GM18861 (cell line): Measurements from ENCODE around the gene OR52K1.
"Not testable (repeated sequence)": the region's sequence is repeated elsewhere in the genome, so short reads cannot be mapped to it uniquely, and the experiment has no call there.

Source experiments
- ATAC-seq: cut with Tn5 transposase; IDR thresholded peaks from one replicate; pipeline ENCODE4 v1.9.1; 2021; ENCODE audit not compliant: unreplicated experiment

The OR52K1 gene

DNA sequence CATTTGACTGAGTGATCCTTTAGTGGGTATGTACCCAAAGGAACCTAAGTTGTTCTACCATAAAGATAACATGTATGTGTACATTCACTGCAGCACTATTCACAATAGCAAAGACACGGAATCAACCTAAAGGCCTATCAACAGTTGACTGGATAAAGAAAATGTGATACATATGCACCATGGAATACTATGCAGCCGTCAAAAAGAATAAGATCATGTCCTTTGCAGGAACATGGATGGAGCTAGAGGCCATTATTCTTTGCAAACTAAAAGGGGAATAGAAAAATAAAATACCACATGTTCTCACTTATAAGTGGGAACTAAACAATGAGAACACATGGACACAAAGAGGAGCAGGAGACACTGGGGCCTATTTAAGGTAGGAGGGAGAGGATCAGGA is 9.0 kb downstream of the OR52K1 start:
- ATAC-seq: not testable (repeated sequence)

DNA sequence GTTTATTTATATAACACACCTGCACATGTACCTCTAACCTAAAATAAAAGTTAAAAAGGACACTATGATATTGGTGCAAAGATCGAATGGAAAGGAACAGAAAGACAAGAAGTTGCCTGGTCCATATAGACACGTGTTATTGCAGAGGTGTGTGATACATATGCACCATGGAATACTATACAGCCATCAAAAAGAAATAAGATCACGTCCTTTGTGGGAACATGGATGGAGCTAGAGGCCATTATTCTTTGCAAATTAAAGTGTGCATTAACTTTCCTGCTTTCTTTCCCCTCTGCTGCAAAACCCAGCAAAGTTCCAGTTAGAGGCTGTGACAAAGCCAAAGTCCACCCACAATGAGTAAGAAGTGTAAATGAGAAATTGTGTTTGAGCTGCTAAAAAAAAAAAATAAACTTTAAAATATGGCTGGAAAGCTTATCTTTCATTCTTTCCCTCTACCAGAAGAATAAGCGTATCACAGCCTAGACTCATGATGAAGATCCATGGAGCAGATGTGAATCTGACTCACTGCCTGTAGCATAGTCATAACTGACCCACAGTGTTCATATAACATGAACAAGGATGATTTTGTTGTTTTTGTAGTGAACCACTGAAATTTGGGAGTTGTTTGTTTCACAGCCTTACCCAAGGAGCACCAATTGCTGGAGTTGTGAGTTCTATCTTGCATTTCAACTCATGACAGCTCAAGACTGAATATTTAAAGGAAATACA is 9.6 kb downstream of the OR52K1 start:
- ATAC-seq: no peak

DNA sequence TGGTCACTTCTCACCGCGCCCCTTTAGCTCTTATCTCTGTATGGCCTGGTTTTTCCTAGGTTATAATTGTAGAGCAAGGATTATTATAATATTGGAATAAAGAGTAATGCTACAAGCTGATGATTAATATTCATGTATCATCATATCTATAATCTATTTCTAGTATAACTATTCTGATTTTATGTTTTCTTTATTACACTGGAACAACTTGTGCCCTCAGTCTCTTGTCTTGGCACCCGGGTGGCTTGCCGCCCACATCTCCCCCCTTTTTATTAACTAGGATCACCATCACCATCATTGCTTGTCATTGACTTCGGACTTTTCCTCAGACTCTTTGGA is 11.0 kb downstream of the OR52K1 start:
- ATAC-seq: no peak

DNA sequence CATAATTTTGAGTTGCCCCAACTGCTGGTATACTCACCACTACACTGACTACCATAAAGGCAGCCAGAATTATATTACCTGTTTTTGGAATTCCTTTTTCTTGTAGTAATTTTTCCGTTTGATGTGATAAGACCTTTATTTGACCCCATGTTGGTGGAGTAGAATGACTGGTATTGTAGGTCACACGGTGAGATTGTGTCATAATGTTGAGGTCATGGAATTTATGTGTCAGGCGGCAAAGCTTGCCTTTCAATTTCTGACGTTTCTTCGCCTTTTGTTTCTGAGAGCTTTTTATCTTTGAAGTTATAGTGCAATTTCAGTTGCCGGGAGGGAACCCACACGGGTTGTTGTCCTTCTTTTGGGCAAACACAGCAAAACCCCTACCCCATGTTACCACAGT is 13.0 kb downstream of the OR52K1 start:
- no peak for ATAC-seq

DNA sequence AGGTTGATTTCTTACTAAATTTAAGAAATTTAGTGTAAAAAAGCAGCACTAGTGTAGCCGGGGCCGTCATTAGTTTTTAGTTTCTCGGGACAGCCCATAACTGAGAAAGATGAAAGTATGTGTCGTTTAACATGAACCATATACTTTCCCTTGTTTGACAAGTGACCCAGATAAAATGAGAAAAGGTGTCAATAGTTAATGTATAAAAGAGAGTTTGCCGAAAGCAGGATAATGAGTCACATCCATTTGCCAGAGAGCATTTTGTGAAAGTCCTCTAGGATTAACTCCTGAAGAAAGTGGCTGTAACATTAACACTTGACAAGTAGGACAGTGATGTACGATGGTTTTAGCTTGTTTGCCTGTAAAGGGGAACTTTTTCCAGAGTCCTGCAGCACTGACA is 13.5 kb downstream of the OR52K1 start:
- no peak for ATAC-seq

DNA sequence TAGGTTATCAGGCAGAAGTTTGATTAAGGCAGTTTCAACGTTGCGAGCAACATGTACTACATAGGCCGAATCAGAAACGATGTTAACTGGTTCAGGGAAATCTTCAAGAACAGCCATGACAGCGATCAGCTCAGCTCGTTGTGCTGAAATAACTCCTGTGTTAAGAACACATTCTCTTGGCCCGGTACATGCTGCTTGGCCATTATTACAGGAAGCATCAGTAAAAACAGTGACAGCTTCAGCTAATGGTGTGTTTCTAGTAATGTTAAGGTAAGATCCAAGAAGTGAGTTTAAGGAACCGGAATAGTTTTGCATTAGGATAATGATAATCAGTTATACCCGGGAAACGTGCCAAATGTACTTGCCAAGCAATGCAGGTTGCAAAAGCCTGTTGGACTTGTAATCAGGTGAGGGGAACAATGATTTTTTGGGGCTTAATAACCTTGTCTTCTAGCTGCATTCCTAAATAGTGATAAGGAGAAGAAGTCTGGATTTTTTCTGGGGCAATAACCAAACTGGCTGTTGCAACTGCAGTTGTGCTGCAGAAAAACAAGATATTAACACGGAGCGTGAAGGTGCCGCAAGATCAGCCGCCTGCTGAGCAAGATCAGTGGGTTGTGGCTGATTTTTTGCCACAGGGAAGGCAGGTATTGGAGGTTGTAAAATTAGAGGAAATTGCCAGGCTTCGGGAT is 14.3 kb downstream of the OR52K1 start:
- ATAC-seq: no peak

DNA sequence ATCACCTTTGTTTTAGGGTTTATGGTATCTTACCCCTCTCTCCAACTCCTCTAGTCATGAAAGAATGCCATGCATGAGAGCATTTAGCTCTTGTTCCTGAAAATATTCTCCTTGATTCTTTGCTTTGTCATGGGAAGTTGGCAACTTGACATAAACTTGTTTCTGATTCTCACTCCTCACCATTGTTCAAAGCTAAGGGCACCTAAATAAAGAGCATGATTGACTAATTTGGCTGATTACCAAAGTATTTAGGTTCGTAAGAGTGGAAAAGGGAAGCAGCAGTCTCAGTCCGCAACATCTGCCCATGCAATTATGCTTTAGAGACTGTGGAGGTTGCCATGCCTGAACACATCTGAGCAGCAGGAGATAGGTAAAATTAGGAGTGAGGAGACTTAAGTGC is 26.4 kb downstream of the OR52K1 start:
- no peak for ATAC-seq

DNA sequence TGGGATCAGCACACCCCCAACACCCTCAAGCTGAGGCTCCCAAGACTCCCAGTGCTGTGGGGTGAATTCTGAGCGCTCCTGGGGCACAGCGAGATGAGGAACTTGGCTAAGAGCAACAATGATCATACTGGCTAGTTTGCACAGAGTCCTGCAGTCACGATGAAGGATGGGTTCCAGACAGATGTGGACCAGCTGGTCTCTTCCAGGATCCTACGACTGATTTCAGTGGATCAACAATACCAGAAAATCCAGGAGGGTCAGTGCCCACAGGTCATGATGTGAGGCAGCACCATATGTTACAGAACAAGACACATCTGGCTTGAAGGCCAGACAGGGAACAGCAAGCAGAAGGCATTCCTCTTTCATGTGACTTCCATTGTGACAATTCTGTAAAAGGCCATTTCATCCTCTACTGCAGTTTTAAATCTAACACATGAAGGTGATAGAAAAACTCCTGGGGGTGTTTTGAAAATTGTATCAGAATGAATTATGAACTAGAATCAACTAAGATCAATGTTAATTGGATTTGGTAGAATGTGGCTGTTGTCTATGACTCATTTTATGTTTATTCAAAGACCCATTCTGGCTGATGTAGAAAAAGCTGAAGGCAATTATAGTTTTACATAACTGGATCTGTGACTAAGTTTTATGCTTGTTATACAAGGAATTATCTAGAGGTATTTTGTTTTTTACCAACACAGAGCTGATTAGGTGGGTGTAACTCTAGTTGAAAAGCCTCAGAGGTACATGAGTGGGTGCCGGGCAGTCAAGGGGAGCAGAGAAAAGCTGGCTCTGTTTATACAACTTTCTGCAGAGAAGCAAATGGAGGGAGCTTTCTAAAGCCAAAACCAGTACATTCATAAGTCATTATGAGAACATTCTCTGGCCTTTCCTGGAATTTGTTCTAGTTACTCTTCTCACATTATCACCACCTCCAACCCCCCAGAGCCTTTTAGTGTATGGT is 29.1 kb downstream of the OR52K1 start:
- no peak for ATAC-seq

DNA sequence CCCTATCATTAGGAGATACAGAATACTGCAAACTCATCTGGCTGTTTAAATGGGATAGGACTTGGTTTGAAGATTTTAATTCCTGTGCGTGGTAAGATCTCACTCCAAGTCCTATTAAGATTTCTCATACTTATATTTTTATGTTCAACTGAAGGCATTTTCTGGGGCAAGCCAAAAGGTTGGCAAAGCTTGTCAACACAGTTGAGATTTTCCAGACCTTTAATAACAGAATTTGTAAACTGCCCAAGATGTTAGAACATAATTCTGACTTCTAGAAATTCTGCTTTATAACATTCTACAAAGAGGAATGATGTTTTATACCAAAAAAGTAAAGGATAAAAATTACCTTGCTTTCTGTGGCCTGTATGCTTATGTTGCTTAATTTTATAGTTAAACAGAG is 31.8 kb downstream of the OR52K1 start:
- ATAC-seq: no peak

DNA sequence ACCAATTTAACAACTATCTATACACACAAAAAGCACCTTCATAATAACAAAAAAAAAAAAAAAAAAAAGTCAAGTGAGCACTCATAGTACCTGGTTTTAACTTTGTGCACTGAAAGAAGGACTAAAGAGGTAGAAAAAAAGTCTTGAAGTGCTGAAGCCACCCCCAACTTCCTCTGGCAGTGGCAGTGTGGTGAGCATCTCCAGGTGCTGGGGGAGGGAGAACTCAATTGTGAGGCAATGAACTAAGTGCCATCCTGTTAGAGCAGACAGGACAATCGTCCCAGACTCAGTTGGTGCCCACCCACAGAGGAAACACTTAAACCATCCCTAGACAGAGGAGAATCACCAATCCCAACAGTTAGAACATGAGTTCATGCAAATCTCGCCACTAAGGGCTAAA is 39.9 kb downstream of the OR52K1 start:
- ATAC-seq: no peak

DNA sequence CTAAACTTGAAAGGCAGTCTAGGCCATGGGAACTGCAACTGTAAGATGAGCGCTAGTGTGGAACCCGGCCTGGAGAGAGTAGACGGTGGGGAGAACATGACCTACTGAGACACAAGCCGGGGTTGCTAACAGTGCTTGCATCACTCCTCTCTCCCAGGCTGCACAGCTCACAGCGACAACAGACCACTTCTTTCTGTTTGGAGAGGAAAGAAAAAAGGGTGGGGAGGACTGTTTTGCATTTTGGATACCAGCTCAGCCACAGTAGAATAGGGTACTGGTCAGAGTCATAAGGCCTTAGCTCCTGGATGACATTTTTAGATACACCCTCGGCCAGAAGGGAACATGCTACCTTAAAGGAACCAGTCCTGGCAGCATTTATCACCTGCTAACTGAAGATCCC is 40.3 kb downstream of the OR52K1 start:
- no peak for ATAC-seq

DNA sequence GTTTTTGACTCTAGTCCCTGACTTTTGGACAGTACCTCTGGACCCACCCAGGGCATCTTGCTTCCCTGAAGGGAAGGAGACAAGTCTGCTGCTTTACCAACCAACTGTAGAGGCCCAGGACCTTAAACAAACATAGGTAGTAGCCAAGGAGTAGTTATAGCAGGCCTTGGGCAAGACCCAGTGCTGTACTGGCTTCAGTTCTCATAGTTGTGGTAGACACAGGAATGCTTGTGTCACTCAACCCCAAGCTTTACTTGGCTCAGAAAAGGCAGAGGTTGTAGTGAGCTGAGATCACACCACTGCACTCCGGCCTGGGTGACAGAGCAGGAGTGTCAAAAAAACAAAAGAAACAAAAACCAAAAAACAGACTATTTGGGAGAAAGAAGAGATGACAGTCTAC is 41.2 kb downstream of the OR52K1 start:
- no peak for ATAC-seq

DNA sequence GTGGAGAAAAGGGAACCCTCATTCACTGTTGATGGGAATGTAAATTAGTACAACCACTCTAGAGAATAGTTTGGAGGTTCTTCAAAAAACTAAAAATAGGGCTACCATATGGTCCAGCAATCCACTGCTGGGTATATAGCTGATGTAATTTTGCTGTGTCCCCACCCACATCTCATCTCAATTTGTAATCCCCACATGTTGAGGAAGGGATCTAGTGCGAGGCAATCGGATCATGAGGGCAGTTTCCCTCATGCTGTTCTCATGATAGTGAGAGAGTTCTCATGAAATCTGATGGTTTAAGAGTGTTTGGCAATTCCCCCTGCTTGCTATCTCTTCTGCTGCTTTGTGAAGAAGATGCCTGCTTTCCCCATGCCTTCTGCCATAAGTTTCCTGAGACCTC is 45.5 kb downstream of the OR52K1 start:
- no peak for ATAC-seq

DNA sequence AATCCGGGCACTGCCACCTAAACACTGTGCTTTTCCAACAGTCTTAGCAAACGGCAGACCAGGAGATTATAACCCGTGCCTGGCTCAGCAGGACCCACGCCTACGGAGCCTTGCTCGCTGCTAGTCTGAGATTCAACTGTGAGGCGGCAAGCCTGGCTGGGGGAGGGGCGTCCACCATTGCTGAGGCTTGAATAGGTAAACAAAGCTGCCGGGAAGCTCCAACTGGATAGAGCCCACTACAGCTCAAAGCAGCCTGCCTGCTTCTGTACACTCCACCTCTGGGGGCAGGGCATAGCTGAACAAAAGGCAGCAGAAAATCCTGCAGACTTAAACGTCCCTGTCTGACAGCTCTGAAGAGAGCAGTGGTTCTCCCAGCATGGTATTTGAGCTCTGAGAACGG is 49.2 kb downstream of the OR52K1 start:
- not testable (repeated sequence) for ATAC-seq

DNA sequence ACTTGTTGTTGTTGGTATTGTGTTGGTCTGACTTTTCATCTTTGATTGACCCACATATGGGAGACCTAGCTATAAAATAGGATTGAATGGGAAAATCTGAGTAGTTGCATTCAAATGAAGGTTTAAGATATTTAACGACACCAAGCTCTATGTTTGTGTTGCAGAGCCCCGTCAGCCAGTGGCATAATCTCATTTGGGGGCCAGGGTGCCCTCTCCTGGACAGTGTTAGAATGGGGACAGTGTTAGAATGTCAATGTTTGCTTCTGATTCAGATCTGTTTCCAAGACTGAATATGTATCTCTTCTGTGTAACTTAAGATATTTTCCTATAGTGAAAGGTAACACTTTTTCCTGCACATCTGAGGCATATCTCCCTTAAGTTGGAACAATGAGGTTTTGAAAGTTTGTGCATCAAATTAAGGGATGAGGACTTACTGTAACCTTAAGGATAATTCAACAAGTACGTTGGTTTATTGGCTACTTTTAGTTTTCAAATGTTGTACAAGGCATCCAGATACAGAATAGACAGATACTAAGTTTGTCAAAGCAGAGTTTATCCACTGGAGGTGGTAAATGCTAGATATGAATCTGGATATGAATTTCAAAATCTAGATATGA is 57.3 kb downstream of the OR52K1 start:
- peak; percentile 77 for ATAC-seq

DNA sequence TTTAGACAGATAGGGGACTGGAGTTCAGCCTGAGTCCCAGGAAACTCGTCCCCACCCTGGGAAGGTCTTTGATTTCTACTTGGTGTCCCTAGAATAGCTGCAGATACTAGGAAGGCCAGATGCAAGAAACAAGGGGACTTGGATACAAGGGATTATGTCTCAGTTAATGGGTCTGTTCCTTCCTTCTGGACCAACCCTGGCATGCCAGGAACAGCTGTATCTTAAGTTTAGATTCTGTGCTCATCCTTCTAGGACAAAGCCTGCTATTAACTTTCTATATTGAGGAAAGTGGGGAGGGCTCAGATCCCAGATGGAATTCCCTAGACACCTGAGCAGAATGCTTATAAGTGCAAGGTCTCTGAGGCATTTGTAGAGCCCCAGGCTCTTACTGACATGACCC is 58.6 kb downstream of the OR52K1 start:
- ATAC-seq: no peak
